IPS-18c (cell line): ENCODE measurements around the gene CMTM2.

Experiments used
- H3K4me3 ChIP-seq: 2 replicates; pipeline ENCODE4 v1.7.0; 2013; ENCODE audit warnings: low read depth, mild to moderate bottlenecking, low read length, moderate library complexity; ENCODE audit not compliant: insufficient read depth
- H3K9me3 ChIP-seq: one replicate; pipeline ENCODE4 v1.6.1; 2013; ENCODE audit warnings: mild to moderate bottlenecking, low read length, moderate library complexity; ENCODE audit not compliant: control insufficient read depth, insufficient read depth

Gene CMTM2, protein sequence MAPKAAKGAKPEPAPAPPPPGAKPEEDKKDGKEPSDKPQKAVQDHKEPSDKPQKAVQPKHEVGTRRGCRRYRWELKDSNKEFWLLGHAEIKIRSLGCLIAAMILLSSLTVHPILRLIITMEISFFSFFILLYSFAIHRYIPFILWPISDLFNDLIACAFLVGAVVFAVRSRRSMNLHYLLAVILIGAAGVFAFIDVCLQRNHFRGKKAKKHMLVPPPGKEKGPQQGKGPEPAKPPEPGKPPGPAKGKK

DNA sequence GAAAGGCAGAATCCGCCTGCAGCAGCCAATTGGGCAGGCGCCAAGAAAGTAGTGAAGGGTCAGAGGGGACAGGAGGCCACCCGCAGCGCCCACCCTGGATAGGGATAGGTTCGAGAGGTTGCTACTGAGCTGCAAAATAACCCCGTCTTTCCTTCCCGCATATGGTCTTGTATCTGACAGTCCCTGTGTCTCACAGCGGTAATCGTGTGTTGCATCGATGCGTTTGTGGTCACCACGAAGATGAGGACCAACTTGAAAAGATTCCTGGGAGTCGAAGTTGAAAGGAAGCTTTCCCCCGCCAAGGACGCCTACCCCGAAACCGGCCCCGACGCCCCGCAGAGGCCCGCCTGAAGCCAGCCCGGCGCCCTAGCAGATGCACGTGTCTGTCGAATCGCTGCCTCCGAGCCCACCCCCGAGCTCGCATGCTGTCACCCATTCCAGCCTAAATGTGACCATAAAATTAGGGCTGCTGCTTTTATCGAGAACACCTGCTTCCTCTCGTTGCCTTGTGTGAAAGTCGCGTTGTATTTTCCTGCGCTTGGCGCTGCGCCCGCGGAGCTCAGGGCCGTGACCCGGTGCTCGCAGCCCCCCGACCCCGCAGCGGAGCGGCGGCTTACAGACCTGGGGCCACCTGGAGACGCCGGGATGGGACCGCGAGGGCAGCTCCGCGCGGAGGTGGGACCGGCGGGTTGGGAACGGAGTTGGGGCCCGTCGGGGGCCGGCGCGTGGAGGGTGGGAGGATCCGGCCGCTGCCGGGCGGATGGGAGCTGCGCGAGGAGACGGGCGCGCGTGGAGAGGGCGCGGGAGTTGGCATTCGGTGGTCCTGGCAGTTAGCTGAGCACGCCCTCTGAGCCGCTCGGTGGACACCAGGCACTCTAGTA, at the start of gene CMTM2:
Gene CMTM2, plus strand, starts transcription at position 813 of the 881 bp plus-strand sequence. CDS start 145 bp downstream, outside the sequence.
- Histone ChIP-seq H3K9me3 (no peaks in the 10 kb centered on the region), H3K4me3 (peak within 1 kb of the TSS; percentile 5)

DNA sequence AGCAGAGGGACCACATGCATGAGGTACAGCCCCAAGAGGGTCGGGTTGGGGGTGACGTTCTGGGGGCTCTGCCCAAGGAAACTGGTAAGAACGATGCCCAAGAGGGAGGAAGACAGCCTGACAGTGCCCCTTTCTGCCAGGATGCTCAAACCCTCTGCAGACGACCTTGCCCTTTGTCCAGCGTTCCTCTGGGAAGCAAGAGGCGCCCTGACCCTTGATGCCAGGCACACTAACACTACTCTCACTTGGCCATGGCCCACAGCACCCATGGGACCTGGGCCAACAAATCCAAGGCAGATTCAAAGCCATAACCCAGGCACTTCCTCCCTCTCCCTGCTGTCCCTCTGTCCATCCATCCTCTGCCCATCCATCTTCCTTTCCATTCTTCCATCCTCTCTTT, 49.8 kb upstream of the CMTM2 start:
- H3K4me3 ChIP-seq = no peak overlapping the region

DNA sequence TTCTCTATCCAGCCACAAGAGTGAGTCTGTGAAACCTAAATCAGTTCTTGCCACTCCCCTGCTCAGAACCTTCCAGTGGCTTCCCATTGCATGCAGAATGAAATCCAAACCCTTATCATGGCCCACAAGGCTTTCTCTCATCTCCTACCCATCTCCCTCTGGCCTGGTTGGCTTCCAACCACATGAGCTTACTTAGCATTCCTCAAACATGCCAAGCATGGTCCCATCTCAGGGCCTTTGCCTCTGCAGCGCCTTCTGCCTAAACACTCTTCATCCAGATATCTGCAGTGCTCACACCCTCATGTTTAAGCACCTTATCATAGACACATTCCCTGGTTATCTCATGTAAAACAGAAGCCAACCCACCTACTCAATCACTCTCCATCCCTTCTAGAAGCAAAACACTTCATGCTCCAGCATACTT, 44.9 kb upstream of the CMTM2 start:
- no peak overlapping the region for H3K4me3 ChIP-seq

More for the DNA sequence above, 49.8 kb upstream of the CMTM2 start:
- no peaks in the 10 kb centered on the region for H3K9me3 ChIP-seq

DNA sequence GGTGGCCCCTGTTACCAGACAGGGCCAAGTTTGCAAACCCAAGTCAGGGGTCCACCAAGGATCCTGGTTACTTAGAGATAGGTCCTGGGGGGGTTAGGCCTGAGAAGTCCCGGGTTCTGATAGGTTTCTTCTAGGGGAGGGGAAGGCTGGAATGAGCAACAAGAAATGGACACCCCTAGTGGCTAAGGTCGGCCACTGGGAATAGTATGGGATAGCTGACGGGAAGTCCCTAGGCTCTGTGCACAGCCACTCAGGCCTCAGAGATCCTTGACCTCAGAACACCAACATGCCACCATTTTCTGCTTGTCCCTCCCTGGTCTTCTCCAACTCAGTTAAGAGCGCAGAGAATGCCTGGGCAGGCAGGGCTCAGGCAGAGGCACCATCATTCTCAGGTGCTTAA, 42.7 kb upstream of the CMTM2 start:
- Histone ChIP-seq H3K9me3 (no peaks in the 10 kb centered on the region), H3K4me3 (no peak overlapping the region)

More for the DNA sequence above, 44.9 kb upstream of the CMTM2 start:
- H3K9me3 ChIP-seq = no peaks in the 10 kb centered on the region

DNA sequence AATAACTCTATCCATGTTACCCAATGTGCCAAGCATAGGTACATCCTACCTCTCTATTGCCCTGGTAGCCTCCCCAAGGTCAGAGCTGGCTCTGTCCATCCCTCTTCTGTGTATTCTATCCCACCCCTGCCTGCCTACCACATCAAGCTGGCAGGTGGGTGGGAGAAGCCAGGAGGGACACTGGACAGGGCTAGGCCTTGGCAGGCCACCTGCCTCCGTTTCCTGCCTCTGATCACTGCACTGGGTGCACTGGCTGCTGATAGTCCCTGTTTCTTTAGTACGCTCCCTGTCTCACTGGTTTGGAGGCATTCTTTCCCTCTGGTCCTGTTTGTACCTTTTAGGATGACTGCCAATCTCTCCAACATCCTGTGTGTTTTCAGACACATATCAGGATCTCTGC, 42.0 kb upstream of the CMTM2 start:
- no peaks in the 10 kb centered on the region for H3K9me3 ChIP-seq
- H3K4me3 ChIP-seq = no peak overlapping the region

DNA sequence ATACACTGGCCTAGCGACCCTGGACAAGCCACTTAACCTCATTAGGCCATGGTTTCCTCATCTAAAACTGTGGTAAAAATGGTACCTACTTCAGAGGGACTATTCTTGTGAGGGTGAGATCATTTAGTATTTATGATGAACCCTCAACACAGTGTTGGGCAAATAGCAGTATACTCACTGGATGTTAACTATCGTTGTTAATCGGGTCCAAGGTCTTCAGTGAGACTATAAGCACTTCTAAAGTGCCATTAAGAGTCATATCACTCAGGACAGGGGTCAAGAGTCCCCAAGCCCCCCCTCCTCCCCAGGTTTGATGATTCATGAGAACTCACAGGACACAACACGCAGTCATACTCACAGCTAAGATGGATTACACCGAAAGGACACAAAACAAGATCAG, 40.4 kb upstream of the CMTM2 start:
- no peaks in the 10 kb centered on the region for H3K9me3 ChIP-seq
- H3K4me3 ChIP-seq = no peak overlapping the region

DNA sequence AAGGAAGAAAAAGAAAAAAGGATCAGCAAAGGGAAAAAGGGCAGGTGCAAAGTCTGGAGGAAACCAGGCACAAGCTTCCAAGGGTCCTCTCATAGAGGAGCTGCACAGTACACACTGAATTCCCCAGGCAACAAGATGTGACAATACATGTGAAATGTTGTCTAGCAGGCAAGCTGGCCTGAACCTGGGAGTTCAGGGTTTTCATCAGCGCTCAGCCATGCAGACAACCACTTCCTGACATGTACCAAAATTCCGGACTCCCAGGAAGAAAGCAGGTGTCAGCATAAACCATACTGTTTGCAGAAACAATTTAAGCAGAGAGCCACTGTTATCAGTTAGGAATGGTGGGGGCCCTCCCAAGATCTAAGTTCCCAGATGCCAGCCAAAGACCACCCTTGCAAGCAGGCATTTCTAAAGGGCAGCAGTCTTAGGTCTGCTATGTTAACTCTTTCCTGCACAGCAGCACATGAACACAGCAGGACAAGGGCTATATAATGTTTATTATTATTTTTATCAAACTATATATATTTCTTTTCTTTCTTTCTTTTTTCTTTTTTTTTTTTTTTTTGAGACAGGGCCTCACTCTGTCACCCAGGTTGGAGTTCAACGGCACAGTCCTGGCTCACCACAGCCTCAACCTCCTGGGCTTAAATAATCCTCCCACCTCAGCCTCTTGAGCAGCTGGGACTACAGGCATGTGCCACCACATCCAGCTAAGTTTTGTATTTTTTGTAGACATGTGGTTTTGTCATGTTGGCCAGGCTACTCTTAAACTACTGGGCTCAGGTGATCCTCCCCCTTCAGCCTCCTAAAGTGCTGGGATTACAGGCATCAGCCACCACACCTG, 39.4 kb upstream of the CMTM2 start:
- Histone ChIP-seq H3K4me3 (no peak overlapping the region), H3K9me3 (no peaks in the 10 kb centered on the region)

DNA sequence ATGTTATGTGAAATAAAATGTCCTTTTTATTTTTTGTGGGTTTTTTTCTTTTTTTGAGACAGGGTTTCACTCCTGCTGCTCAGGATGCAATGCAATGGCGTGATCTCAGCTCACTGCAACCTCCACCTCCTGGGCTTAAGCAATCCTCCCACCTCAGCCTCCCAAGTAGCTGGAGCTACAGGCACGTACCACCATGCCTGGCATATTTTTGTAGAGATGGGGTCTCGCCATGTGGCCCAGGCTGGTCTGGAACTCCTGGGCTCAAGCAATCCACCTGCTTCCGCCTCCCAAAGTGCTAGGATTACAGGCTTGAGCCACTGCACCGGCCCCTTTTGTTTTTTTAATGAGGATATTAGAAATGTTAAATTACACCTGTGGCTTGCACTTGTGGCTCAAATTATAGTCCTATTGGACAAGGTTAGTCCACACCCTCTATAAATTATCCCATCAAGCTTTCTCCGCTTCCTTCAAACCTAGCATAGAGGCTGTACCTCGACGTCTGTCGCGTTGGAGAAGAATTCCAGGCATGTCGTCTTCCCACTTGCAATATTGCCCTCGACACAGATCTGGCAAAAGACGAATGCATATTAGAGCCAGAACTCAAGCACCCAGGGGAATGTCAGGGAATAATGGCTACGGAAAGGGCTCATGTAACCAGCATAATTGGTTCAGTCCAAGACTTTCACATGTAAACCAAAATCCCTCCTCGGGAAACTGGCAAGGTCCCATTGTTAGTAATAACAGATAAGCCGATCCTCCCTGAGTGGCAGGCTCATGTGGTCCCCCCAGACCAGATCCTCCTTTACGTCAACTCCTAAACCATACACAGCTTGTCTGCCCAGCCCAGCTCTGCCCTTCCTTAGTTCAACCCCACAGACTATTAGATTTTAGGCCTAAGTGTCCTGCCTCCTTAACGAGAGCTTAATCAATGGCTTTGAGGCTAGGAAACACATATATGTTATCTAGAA, 37.6 kb upstream of the CMTM2 start:
- H3K9me3 ChIP-seq = no peaks in the 10 kb centered on the region

DNA sequence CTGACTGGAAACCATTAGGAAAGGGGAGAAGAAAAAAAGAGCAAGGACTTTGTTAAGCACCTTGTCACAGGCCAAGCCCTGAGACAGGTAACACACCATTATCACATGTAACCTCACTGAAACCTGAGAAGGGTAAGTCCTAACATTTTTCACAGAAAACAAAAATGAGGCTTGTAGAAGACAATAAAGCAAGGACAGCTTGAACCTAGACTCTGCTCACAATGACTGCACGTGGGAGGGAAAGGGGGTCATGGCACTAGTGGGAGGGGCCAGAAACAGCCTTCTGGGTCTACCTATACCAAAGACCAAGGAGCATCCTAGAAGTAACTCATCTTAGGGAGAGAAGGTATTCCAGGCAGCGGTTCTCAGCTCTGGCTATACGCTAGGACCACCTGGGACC, 36.9 kb upstream of the CMTM2 start:
- H3K9me3 ChIP-seq = no peaks in the 10 kb centered on the region
- H3K4me3 ChIP-seq = no peak overlapping the region

More for the DNA sequence above, 37.6 kb upstream of the CMTM2 start:
- H3K4me3 ChIP-seq = no peak overlapping the region

DNA sequence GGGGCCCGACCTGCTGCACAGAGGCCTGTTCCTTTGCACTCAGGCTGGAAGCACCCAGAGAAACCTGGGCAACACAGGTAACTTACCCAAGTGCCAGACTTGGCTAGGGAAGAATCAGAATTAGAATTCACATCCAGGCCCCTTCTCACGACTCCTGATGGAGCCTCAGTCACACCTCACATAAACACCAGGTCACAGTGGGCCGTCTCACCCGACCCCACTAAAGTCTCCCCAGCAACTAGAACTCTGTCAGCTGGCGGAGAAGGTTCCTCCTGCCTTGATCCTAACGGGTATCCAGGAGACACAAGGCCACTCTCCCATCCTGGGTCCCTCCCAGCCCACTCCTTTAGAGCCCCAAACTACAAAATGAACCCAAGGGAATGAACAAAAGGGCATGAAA, 35.7 kb upstream of the CMTM2 start:
- Histone ChIP-seq H3K4me3 (no peak overlapping the region), H3K9me3 (no peaks in the 10 kb centered on the region)

DNA sequence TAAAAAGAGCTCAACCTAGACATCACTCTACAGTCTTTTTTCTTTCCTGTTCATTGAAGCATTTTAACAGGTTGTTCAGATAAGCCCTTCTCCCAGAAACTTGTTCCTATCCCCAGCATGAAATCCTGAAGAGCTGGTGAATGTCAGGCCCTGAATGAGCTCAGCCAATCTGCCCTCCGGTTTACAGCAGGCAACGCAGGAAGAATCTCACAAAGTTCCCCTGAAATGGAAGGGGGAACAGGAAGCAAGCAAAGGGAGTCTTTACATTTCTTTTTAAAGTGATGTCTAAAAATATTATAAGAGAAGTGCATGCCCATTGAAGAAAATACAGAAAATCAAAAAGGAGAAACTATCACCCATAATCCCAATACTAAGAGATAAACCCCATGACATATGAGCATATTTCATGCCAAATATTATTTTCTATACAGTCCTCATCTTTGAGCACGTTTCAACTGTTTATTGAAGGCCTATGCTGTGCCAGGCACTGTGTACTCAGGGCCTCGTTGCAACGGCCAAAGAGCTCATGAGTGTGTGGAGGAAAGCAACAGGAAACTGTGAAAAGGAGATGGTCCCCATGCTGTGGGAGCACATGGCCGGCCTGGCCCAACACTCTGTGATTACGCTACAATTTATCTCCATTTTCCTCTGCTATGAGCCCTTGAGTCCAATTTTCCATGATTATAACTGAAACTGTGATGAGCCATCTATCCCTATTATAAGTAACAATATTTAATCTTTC, 35.1 kb upstream of the CMTM2 start:
- Histone ChIP-seq H3K4me3 (no peak overlapping the region), H3K9me3 (no peaks in the 10 kb centered on the region)

DNA sequence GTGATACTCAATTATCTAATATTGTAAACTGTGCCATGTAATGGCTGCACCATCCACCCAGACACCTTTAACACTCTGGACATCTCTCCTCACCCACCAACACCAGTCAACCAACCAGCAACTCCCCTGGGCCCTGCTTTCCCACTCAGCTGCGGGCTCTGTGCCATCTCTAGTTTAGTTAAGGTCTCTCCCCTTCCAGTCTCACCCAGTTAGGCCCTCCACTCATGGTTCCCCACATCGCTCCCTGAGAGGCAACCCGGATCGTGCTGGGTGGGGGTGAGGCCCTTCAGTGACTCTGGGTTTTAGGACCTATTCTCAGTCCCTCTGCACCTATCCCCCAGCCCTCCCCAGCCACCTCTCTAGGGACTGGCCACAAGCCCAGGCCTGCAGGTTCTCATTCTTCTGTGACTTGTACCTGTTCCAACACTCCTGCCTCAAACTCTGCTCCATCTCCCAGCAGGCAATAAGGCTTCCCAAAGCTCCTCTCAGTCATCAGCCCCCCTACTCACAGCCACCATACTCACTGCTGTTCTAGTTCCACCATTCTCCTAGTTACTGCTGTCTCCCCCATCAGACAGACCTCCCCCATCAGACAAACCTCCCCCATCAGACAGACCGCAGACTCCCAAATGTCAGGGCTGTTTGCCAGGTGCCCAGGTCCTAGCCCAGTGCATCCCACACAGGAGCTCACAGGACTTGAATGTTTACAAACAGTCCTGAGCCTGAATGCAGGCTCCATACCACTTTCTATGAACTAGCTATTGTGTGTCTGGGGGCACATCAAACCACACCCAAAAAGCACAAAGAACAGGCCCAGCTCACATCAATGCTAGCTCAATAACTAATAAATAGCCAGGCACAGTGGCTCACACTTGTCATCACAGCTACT, 31.9 kb upstream of the CMTM2 start:
- Histone ChIP-seq H3K4me3 (no peak overlapping the region), H3K9me3 (no peaks in the 10 kb centered on the region)

DNA sequence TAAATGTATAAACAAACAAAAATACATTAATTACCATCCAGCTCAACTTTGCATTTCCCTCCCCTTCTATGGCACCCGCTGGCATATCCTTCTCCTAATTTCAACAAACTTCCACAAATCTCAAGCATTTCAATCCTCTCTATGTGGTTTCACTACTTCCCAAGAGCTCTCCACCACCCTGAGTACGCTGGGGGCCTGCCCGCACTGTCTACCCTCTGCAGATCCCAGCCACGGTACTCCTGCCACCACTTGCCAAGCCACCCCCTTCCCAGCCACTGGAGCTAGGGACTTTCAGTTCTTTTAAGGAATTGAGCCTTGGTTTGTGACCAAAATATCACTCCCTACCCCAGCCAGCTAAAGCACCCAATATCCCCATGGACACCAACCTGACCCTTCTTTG, 31.2 kb upstream of the CMTM2 start:
- no peak overlapping the region for H3K4me3 ChIP-seq

DNA sequence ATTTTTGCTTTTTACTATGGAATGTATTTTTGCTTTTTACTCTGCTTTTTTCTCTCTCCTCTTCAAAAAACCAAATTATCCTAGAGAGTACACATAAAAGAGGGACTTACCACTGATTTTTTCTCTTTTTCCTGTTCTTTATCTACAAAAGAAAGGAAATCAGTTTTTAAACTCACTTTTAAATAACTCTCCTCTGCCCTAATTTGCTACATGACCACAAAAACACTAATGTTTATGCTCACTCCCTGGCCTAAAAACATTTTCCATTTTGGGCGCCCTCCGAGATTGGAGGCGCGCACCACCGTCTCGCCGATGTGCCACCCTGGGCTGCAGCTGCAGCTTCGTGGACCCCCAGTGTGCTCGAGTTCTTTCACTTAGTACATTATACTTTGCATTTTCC, 30.4 kb upstream of the CMTM2 start:
- Histone ChIP-seq H3K9me3 (no peaks in the 10 kb centered on the region), H3K4me3 (peak overlapping the region; percentile 73; the same call in 1 of the 2 replicates)

More for the DNA sequence above, 31.2 kb upstream of the CMTM2 start:
- no peaks in the 10 kb centered on the region for H3K9me3 ChIP-seq
